Neural cell (in vitro differentiated cells): Measurements from ENCODE around the gene CUX1.

ENCODE experiments used
- EZH2 ChIP-seq: fragments of 200-600, 300-800 bp; shearing (Covaris generic), sonication (generic); IDR thresholded peaks from 2 replicates; pipeline ENCODE4 v1.6.1; 2014; ENCODE audit warnings: antibody characterized with exemption, low read length, borderline replicate concordance, mild to moderate bottlenecking; ENCODE audit not compliant: insufficient read depth, poor library complexity, severe bottlenecking
- SMC3 ChIP-seq: fragments of 450-650 bp; conservative IDR thresholded peaks from 2 replicates; pipeline ENCODE4 v1.6.1; 2014; ENCODE audit warnings: antibody characterized with exemption, mild to moderate bottlenecking, moderate library complexity; ENCODE audit not compliant: poor library complexity
- TF ChIP-seq, protein P1 (sequence below): fragments of 450-650 bp; IDR thresholded peaks from 2 replicates; pipeline ENCODE4 v1.5.1; 2014; ENCODE audit warnings: antibody characterized with exemption, mild to moderate bottlenecking, moderate library complexity; ENCODE audit not compliant: poor library complexity, severe bottlenecking

DNA sequence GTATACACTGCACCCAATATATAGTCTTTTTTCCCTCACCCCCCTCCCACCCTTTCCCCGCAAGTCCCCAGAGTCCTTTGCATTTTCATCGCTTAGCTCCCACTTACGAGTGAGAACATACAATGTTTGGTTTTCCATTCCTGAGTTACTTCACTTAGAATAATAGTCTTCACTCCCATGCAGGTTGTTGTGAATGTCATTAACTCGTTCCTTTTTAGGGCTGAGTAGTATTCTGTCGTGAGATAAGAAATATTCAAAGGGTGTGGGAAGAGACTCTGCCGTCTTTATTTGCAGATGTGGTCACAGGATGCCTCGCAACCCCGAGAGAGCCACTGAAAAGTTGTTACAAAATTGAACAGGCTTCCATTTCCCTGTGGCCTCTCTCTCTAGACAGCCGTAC lies 331.4 kb downstream of the CUX1 start:
- TF ChIP-seq, protein P1, sequence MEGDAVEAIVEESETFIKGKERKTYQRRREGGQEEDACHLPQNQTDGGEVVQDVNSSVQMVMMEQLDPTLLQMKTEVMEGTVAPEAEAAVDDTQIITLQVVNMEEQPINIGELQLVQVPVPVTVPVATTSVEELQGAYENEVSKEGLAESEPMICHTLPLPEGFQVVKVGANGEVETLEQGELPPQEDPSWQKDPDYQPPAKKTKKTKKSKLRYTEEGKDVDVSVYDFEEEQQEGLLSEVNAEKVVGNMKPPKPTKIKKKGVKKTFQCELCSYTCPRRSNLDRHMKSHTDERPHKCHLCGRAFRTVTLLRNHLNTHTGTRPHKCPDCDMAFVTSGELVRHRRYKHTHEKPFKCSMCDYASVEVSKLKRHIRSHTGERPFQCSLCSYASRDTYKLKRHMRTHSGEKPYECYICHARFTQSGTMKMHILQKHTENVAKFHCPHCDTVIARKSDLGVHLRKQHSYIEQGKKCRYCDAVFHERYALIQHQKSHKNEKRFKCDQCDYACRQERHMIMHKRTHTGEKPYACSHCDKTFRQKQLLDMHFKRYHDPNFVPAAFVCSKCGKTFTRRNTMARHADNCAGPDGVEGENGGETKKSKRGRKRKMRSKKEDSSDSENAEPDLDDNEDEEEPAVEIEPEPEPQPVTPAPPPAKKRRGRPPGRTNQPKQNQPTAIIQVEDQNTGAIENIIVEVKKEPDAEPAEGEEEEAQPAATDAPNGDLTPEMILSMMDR: no peak
- TF ChIP-seq SMC3 (no peak), EZH2 (no peak)
